ENCODE measurements around the gene MIPOL1.

GRCh38 chr14:37230551-37231194, 32.9 kb downstream of the MIPOL1 start:
- TF ChIP-seq, protein P1, sequence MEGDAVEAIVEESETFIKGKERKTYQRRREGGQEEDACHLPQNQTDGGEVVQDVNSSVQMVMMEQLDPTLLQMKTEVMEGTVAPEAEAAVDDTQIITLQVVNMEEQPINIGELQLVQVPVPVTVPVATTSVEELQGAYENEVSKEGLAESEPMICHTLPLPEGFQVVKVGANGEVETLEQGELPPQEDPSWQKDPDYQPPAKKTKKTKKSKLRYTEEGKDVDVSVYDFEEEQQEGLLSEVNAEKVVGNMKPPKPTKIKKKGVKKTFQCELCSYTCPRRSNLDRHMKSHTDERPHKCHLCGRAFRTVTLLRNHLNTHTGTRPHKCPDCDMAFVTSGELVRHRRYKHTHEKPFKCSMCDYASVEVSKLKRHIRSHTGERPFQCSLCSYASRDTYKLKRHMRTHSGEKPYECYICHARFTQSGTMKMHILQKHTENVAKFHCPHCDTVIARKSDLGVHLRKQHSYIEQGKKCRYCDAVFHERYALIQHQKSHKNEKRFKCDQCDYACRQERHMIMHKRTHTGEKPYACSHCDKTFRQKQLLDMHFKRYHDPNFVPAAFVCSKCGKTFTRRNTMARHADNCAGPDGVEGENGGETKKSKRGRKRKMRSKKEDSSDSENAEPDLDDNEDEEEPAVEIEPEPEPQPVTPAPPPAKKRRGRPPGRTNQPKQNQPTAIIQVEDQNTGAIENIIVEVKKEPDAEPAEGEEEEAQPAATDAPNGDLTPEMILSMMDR (IDR thresholded peaks at IDR 0.05 in 8 of 11, conservative IDR thresholded peaks at IDR 0.05 in 3 of 11): peak in 9 of 11 experiments; percentile 38 to 72 (median 62)
- TF ChIP-seq POLR2A (IDR thresholded peaks at IDR 0.05): no peak
